ENCODE results near the gene MDGA2. TPM values are rescaled to one million over a fixed set of nuclear protein-coding genes. Genes with fewer than 3 reads are reported as not detected.

Gene MDGA2
- total and polyA plus RNA-seq, 2 of the 13 experiments (the other 11 are each of a cell fraction or from before 2014, with no cell fraction given): not detected

GRCh38 chr14:46894476-46894875 is 780.9 kb downstream of the MDGA2 start:
- TF ChIP-seq ZNF281 (CRISPR knock-in tag; IDR thresholded peaks at IDR 0.05; ENCODE audit: borderline replicate concordance) (no peak), TBL1XR1 (IDR thresholded peaks at IDR 0.05; ENCODE audit: borderline replicate concordance, low read length, partially characterized antibody) (no peak), POGK (CRISPR knock-in tag; conservative IDR thresholded peaks at IDR 0.05) (no peak), KLF6 (CRISPR knock-in tag; IDR thresholded peaks at IDR 0.05) (no peak), PAWR (CRISPR knock-in tag; IDR thresholded peaks at IDR 0.05; ENCODE audit: borderline replicate concordance) (no peak), ZFP1 (CRISPR knock-in tag; IDR thresholded peaks at IDR 0.05) (no peak), ZNF276 (CRISPR knock-in tag; IDR thresholded peaks at IDR 0.05; ENCODE audit: low read depth) (no peak), ARNT (IDR thresholded peaks at IDR 0.05) (no peak), ZNF224 (CRISPR knock-in tag; IDR thresholded peaks at IDR 0.05) (no peak)
- no peaks in the 10 kb centered on the region for H3K36me3 ChIP-seq (replicated peaks in 1 of 2; ENCODE audit: control insufficient read depth in 1 of 2, insufficient read depth in 2 of 2, low read length in 2 of 2)
- intact Hi-C loops (cut with micrococcal nuclease; ENCODE audit: unreplicated experiment): no loop called here
- FAIRE-seq: no peak
- H3K27ac ChIP-seq (ENCODE audit: extremely low read length, insufficient read depth, low read length): no peak overlapping the region
- no peak overlapping the region for H3K9ac ChIP-seq (ENCODE audit: insufficient read depth, low read depth, low read length)
- no peak overlapping the region for H2AFZ ChIP-seq (ENCODE audit: low read length)
- H3K79me2 ChIP-seq (ENCODE audit: insufficient read depth, low read length): no peaks in the 10 kb centered on the region
- ChIA-PET POLR2A (no interaction called here), CTCF (ENCODE audit: low intra/inter-chr PET ratio, low total read pairs) (no interaction called here)
- no peaks in the 10 kb centered on the region for H3K27me3 ChIP-seq (ENCODE audit: control insufficient read depth in 1 of 2, insufficient read depth in 2 of 2, low read length in 2 of 2)
- H3K9me3 ChIP-seq (ENCODE audit: low read length): no peaks in the 10 kb centered on the region
- H3K4me2 ChIP-seq (ENCODE audit: low read depth, low read length): no peak overlapping the region
- in situ Hi-C loops (cut with HindIII; ENCODE audit: extremely low pct_ligation_motif_present, low pct_unique_long_range_greater_than_20kb): no loop called here
- H4K20me1 ChIP-seq (ENCODE audit: insufficient read depth, low read length): no peaks in the 10 kb centered on the region
- no TSS peak for BruUV-seq (replicated peaks)
- ATAC-seq: no peak
- no peak overlapping the region for H3K4me3 ChIP-seq (replicated peaks in 1 of 3; ENCODE audit: insufficient read depth in 1 of 3, low read depth in 2 of 3, low read length in 3 of 3)
- no peak for DNase-seq (ENCODE audit: low spot score)
- H3K4me1 ChIP-seq (ENCODE audit: insufficient read depth, low read length): no peaks in the 10 kb centered on the region

Measured in HepG2 (cell line).